SK-N-SH (cell line): Measurements from ENCODE around the gene ASIP. TPM values are rescaled to one million over a fixed set of nuclear protein-coding genes. Genes with fewer than 3 reads are reported as not detected.
"Not testable (repeated sequence)": the region's sequence is repeated elsewhere in the genome, so short reads cannot be mapped to it uniquely, and the experiment has no call there.

Source experiments
- CTCF ChIA-PET: fragments of 300-600, 350-600 bp; formaldehyde crosslinking; extraction: SDS; loops from one replicate; lab custom pipeline; 2021; lab: Yijun Ruan, JAX
- POLR2A ChIA-PET: fragments of 350-600 bp; sonication (Branson Sonifier 250); formaldehyde crosslinking; extraction: SDS; loops from one replicate; lab custom pipeline; 2020; ENCODE audit warnings: antibody characterized with exemption, inconsistent platforms; lab: Yijun Ruan, JAX
- DNase-seq: peaks from one replicate; pipeline ENCODE4 v3.0.0; 2012
- H2AFZ ChIP-seq: fragments of 200-600 bp; sonication (generic); 2 replicates; pipeline ENCODE4 v1.8.1; 2016; ENCODE audit warnings: antibody characterized with exemption, mild to moderate bottlenecking, low read depth
- H3F3A ChIP-seq: fragments of 200-600 bp; sonication (generic); replicated peaks from 2 replicates; pipeline ENCODE3; 2016; ENCODE audit warnings: antibody characterized with exemption, mild to moderate bottlenecking; ENCODE audit not compliant: insufficient read depth
- H3K27ac ChIP-seq, 2 experiments: fragments of 200-500 bp in 1 of 2; fragments of 200-600 bp in 1 of 2; sonication (Bioruptor generic) in 1 of 2; sonication (generic), shearing (Covaris generic) in 1 of 2; 2 replicates each; pipeline versions ENCODE4 v1.5.1 to v1.6.1; 2014 to 2016; ENCODE audit warnings: low read depth in 2 of 2, inconsistent platforms in 1 of 2, low read length in 1 of 2, mild to moderate bottlenecking in 1 of 2, mixed read lengths in 1 of 2
- H3K27me3 ChIP-seq: fragments of 200-600 bp; sonication (generic), shearing (Covaris generic); 2 replicates; pipeline ENCODE4 v1.6.1; 2016; ENCODE audit warnings: mixed run types; ENCODE audit not compliant: insufficient read depth
- H3K36me3 ChIP-seq, 2 experiments: fragments of 200-500 bp in 1 of 2; fragments of 200-600 bp in 1 of 2; sonication (Bioruptor generic) in 1 of 2; sonication (generic) in 1 of 2; replicated peaks in 1 of 2; 2 replicates each; pipeline versions ENCODE3 to v1.5.1; 2014 to 2016; ENCODE audit warnings: low read length in 1 of 2, mild to moderate bottlenecking in 1 of 2; ENCODE audit not compliant: insufficient read depth in 2 of 2, control insufficient read depth in 1 of 2
- H3K4me1 ChIP-seq, 2 experiments: fragments of 200-500 bp in 1 of 2; fragments of 200-600 bp in 1 of 2; sonication (Bioruptor generic) in 1 of 2; sonication (generic), shearing (Covaris generic) in 1 of 2; 2 replicates each; pipeline versions ENCODE4 v1.5.1 to v1.6.1; 2014 to 2016; ENCODE audit warnings: low read depth in 1 of 2, low read length in 1 of 2, mixed run types in 1 of 2; ENCODE audit not compliant: insufficient read depth in 2 of 2, control insufficient read depth in 1 of 2
- H3K4me2 ChIP-seq: fragments of 200-600 bp; sonication (generic), shearing (Covaris generic); 2 replicates; pipeline ENCODE4 v1.6.1; 2017; ENCODE audit warnings: mixed run types
- H3K4me3 ChIP-seq, 2 experiments: fragments of 200-500 bp in 1 of 2; fragments of 200-600 bp in 1 of 2; sonication (Bioruptor generic) in 1 of 2; sonication (generic), shearing (Covaris generic) in 1 of 2; 2 replicates each; pipeline versions ENCODE4 v1.5.1 to v1.8.1; 2014 to 2016; ENCODE audit warnings: low read depth in 2 of 2, inconsistent platforms in 1 of 2, low read length in 1 of 2, mild to moderate bottlenecking in 1 of 2, mixed read lengths in 1 of 2, moderate library complexity in 1 of 2
- H3K79me2 ChIP-seq: fragments of 200-600 bp; sonication (generic); 2 replicates; pipeline ENCODE4 v1.8.1; 2017; ENCODE audit warnings: mild to moderate bottlenecking; ENCODE audit not compliant: insufficient read depth
- H3K9ac ChIP-seq: fragments of 200-600 bp; sonication (generic); 2 replicates; pipeline ENCODE4 v1.6.1; 2017; ENCODE audit warnings: mixed run types
- H3K9me2 ChIP-seq: fragments of 200-600 bp; sonication (generic); 2 replicates; pipeline ENCODE4 v1.6.1; 2017; ENCODE audit warnings: mixed run types
- H3K9me3 ChIP-seq: fragments of 200-600 bp; sonication (generic); 2 replicates; pipeline ENCODE4 v1.6.1; 2017; ENCODE audit warnings: mixed run types, mild to moderate bottlenecking, moderate library complexity
- H4K20me1 ChIP-seq: fragments of 200-600 bp; sonication (generic); 2 replicates; pipeline ENCODE4 v1.6.1; 2017; ENCODE audit warnings: mild to moderate bottlenecking, mixed run types; ENCODE audit not compliant: insufficient read depth
- CTCF ChIP-seq: fragments of 200-600 bp; sonication (generic); IDR thresholded peaks from 2 replicates; pipeline ENCODE4 v1.6.1; 2017; ENCODE audit warnings: antibody characterized with exemption, mild to moderate bottlenecking, moderate library complexity
- FOXM1 ChIP-seq: IDR thresholded peaks from 2 replicates; pipeline ENCODE4 v1.4.0; 2012; ENCODE audit warnings: low read depth, mild to moderate bottlenecking
- IRF3 ChIP-seq: fragments of 150-350 bp; IDR thresholded peaks from 2 replicates; pipeline ENCODE4 v1.6.1; 2016; ENCODE audit warnings: mild to moderate bottlenecking, low read depth, low read length
- RFX5 ChIP-seq: IDR thresholded peaks from 2 replicates; pipeline ENCODE4 v1.6.1; 2012; ENCODE audit warnings: mild to moderate bottlenecking, improper control_type of control experiment, low read length
- ZBTB33 ChIP-seq: IDR thresholded peaks from 2 replicates; pipeline ENCODE4 v1.4.0; 2012; ENCODE audit warnings: low read depth, borderline replicate concordance
- WGBS: methylation state at CpG from one replicate; pipeline ENCODE4 v1.1.6; 2017; ENCODE audit warnings: low lambda C conversion rate; 5-methylcytosine and 5-hydroxymethylcytosine counted together
- polyA plus RNA-seq, 3 experiments: library from polyadenylated mRNA; depleted of rRNA; stranded (reverse); fragments of >200 nt; gene quantifications; 2 replicates each; pipeline ENCODE4 v1.2.3, GENCODE V29; 2012

ASIP gene
- polyA plus RNA-seq, 1 of the 3 experiments (the other 2 are of a cell fraction) = 0.15 TPM

- H2AFZ ChIP-seq, H3K4me1 ChIP-seq, H3F3A ChIP-seq, H3K4me3 ChIP-seq, DNase-seq, H3K27me3 ChIP-seq, H3K79me2 ChIP-seq, H3K4me2 ChIP-seq, POLR2A ChIA-PET, H3K9me2 ChIP-seq, H3K9ac ChIP-seq, H3K9me3 ChIP-seq, H3K27ac ChIP-seq, H4K20me1 ChIP-seq: not testable (repeated sequence)
- peaks cover 19 to 75% of the 10 kb centered on the region in 2 experiments for H3K36me3 ChIP-seq
- CTCF ChIA-PET = interaction anchor here (1.1 to 1.5 kb wide), 3 partner anchors 25 to 236 kb away, joined by 4 read pairs; no protein-coding TSS in a partner anchor
- 94% methylated on average over 5 of the region's 5 CpGs for WGBS
Observed at GRCh38 chr20:34287500-34287899, 46.3 kb downstream of the ASIP start.

GRCh38 chr20:34290471-34290870 is 49.2 kb downstream of the ASIP start:
- H3K36me3 ChIP-seq = peaks cover 12 to 75% of the 10 kb centered on the region in 2 experiments
- CTCF ChIA-PET = interaction anchor here (0.9 to 1.6 kb wide), 3 partner anchors 10 to 248 kb away, joined by 3 to 8 read pairs (median 3); no protein-coding TSS in a partner anchor
- H3K27me3 ChIP-seq = no peaks in the 10 kb centered on the region

More at GRCh38 chr20:34290471-34290870, 49.2 kb downstream of the ASIP start:
- H3K4me3 ChIP-seq = no peak overlapping the region
- WGBS = 93% methylated on average over 8 of the region's 11 CpGs
- H3K4me1 ChIP-seq = no peaks in the 10 kb centered on the region
- H3K9me2 ChIP-seq = no peaks in the 10 kb centered on the region
- H4K20me1 ChIP-seq = no peaks in the 10 kb centered on the region
- H3K9ac ChIP-seq = no peak overlapping the region
- no peak overlapping the region for H2AFZ ChIP-seq
- H3F3A ChIP-seq = no peaks in the 10 kb centered on the region
- no peak overlapping the region for H3K27ac ChIP-seq
- POLR2A ChIA-PET = no interaction called here
- no peak for TF ChIP-seq CTCF
- TF ChIP-seq ZBTB33 = no peak
- no peak for TF ChIP-seq RFX5
- TF ChIP-seq IRF3 = no peak
- no peak for TF ChIP-seq FOXM1
- H3K79me2 ChIP-seq = no peaks in the 10 kb centered on the region; the same call in 1 of the 2 replicates
- no peak for DNase-seq
- no peaks in the 10 kb centered on the region for H3K9me3 ChIP-seq
- H3K4me2 ChIP-seq = no peak overlapping the region
